HG03095 (cell line): ENCODE measurements around the gene DBX2.
"Not testable (repeated sequence)": the region's sequence is repeated elsewhere in the genome, so short reads cannot be mapped to it uniquely, and the experiment has no call there.

Source experiments
- ATAC-seq: cut with Tn5 transposase; IDR thresholded peaks from one replicate; pipeline ENCODE4 v1.9.1; 2021; ENCODE audit warnings: moderate library complexity; ENCODE audit not compliant: unreplicated experiment

The DBX2 gene

GRCh38 chr12:45050751-45051571, at the start of gene DBX2:
TSS of gene DBX2 (minus strand) at chr12:45051099. CDS start at chr12:45050927, 172 bp downstream.
- ATAC-seq: no peak

- no peak for ATAC-seq
Measured at GRCh38 chr12:45098766-45099165, 47.9 kb upstream of the DBX2 start.

- not testable (repeated sequence) for ATAC-seq
Measured at GRCh38 chr12:45095417-45095816, 44.5 kb upstream of the DBX2 start.

DNA sequence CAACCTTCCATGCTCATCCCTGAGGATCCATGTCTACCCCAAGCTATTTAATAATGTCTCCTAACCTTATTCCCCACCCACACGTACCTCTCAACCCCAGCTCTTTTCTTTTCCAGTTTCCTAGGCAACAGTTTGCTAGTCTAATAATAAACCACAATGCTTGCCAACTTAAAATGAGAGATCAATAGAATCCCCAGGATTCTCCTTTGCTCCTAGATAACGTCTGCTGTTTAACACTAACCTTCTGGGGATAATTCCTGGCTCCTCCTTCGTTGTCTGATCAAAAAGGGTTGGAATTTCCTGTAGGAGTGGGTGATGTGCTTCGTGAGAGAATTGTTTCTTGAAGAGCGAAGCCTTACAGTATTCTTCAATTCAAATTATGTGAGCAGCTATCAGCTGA, 42.2 kb upstream of the DBX2 start:
- ATAC-seq: no peak

- no peak for ATAC-seq
Measured at GRCh38 chr12:45089411-45090075, 38.6 kb upstream of the DBX2 start.

- no peak for ATAC-seq
Measured at GRCh38 chr12:45088608-45089007, 37.7 kb upstream of the DBX2 start.

GRCh38 chr12:45084248-45084647, 33.3 kb upstream of the DBX2 start:
- not testable (repeated sequence) for ATAC-seq

- ATAC-seq: no peak
Measured at GRCh38 chr12:45077251-45077650, 26.4 kb upstream of the DBX2 start.

DNA sequence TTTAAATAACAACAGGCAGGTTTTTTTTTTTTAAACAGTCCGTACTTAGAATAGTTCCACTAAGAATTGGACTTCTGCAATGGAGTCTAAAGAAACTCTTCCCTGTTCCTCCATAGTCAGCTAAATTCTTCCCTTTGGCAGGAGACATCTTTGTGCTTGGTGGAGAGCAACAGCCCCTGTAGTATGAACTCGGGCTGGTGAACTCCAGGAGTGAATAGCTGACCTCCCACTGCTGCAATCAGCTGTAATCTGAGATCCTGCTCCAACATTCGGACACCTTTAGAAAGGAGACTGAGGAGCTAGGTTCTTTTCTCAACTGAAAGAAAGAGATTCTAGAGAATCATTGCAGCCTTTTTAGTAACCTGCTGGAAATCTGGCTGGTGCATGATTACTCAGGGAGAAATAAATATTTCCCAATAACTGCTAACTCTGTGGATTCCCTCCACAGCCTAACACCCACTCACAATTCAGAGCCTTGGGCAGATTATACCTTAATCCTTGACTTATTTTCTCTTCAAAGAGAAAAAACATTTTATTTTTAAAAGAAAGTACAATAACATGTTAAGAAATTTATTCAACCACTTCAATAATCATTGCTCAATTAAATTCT, 25.6 kb upstream of the DBX2 start:
- no peak for ATAC-seq

DNA sequence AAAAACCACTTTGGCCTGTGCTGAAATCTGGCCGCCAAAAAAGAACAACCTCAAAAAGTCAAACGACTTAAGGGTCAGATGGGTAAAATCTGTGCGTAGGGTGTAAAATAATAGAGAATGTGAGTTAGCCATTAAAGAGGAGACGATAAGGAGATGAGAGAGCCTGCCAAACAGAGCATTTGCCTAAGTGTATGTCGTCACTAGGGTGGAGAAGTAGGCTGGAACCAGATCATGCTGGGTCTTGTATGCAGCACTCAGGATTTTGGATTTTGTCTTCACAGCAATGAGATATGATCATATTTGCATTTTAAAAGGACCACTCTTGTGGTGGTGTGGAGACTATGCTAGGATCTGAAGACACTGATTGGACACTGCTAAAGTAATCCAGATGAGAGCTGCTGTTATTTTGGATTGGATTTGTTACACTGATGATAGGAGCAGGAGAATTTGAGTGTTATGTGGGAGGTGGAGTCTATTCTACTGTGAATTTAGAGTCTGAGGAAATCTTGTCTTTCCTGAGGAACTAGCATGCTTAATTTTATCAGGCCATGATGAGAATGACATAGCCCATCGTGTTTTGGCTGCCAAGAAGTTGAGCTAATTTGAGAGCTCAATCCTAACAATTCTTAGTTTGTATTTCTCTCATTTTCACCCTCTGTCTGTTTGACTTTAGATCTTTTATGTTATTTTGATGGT, 24.8 kb upstream of the DBX2 start:
- ATAC-seq: no peak

- ATAC-seq: no peak
Measured at GRCh38 chr12:45065125-45065626, 14.3 kb upstream of the DBX2 start.

DNA sequence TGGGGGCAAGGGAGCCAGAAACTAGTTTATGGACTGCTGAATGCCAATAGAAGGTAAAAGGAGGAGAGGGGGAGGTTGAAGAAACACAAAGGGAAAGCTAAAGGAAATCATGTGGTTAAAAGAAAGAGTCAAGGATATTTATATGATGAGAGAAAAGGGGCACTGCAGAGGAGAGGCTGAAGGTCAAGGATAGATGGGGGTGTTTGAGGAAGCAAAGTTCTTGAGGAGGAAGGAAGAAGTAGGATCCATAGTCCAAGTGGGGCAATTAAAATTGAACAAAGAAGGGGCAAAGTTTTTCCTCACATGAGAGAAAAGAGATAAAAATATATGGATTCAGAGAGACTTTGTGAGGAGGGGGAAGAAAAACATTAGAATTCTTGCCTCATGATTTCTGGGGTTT, 10.1 kb upstream of the DBX2 start:
- no peak for ATAC-seq

GRCh38 chr12:45051572-45052125, 750 bp upstream of the DBX2 start:
- ATAC-seq: no peak

GRCh38 chr12:45049912-45050750, 768 bp downstream of the DBX2 start:
- ATAC-seq: no peak

DNA sequence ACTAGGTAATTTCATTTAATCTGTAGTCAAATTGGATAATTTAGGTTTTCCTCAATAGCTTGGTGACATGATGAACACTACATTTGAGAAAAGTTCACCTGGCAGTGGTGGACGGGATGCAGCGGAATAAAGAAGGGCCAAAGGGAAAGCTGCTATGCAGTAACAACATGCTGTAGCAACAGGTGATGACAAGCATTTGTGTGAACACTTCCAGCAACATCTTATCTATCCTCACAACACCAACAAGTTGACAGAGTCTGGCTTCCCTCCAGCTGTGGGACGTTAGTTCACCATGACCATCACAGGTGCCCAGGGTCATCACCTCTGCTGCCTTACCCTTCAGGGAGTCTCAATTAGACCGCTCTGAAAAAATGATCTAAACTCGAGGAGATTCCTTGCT, 8.3 kb downstream of the DBX2 start:
- no peak for ATAC-seq

DNA sequence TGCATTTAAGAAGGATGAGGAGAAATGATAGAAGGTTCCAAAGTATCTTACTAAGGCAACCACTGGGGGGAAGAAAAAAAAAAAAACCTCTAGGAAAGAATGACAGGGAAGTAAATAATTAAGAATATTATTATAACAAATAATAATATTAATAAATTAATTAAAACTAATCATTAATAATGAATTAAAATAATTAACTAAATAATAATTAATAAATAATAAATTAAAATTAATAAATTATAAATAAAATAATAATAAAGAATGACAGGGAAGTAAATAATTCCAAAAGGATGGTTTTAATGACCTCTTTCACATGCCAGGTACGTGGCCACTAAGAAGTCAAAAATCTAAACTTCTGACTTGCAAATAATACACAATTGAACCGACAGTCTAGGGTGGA, 9.9 kb downstream of the DBX2 start:
- no peak for ATAC-seq

- ATAC-seq: no peak
Measured at GRCh38 chr12:45039757-45040156, 11.1 kb downstream of the DBX2 start.

DNA sequence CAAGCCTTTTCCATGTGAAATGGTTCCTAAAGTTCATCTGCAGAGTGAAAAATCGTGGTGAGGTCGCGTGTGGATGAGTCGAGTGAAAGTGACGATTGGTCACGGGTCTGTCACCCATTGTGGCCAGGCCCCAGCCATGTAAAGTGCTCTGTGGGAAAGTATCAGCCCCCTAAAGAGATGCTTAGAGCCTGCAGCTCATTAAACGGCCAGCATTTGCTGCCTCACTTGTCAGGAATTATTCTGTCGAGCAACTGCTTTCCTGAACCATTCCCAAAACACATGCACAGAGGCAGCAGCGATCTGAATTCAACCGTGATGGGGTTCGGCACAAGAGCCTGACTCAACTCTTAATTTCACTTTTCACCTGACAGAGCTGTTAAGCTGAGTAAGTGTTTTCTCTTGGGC, 16.0 kb downstream of the DBX2 start:
- ATAC-seq: no peak

- no peak for ATAC-seq
Measured at GRCh38 chr12:45017916-45018315, 33.0 kb downstream of the DBX2 start.

DNA sequence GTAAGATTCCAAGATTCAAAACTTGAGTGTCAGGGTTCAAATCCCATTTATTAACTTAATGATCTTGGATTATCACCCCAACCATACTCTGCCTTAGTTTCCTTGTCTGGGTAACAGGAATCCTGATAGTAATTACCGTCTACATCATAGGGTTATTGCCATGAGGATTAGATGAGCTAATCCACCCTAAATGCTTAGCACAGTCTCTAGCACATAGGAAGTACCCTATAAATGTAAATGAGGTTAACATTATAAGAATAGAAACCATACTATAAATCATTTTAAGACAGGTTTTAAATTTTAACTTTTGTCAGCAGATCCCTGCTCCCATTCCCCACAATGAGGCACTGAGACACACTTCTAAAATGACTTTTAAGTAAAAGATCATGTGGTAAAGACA, 36.5 kb downstream of the DBX2 start:
- ATAC-seq: no peak
